HCT116 (cell line): Measurements from ENCODE around the gene DNALI1. TPM values are rescaled to one million over a fixed set of nuclear protein-coding genes. Genes with fewer than 3 reads are reported as not detected.
"Not testable (repeated sequence)": the region's sequence is repeated elsewhere in the genome, so short reads cannot be mapped to it uniquely, and the experiment has no call there.

Experiments
- ATAC-seq: fragments of 200-7000 bp; cut with Tn5 transposase; 2 replicates; pipeline ENCODE4 v1.9.1; 2020; ENCODE audit warnings: mild to moderate bottlenecking, moderate library complexity
- BruUV-seq: library from RNA; stranded (reverse); fragments of 400-500 nt; replicated peaks from 2 replicates; lab custom pipeline; 2021; lab: Mats Ljungman, UMichigan
- CTCF ChIA-PET: fragments of 300-600 bp; sonication (Branson Sonifier 250); formaldehyde crosslinking; loops from one replicate; lab custom pipeline; 2021; ENCODE audit warnings: antibody characterized with exemption; lab: Charles Lee
- POLR2A ChIA-PET: fragments of 300-600, 350-600 bp; sonication (Branson Sonifier 250); formaldehyde crosslinking; loops from one replicate; lab custom pipeline; 2021; ENCODE audit warnings: antibody characterized with exemption; lab: Charles Lee
- RAD21 ChIA-PET, 2 experiments: fragments of 300-600 bp; sonication (Branson Sonifier 250); formaldehyde crosslinking; loops; one replicate each; lab custom pipeline; 2023; ENCODE audit warnings: low total read pairs in 2 of 2; ENCODE audit not compliant: uncharacterized antibody in 2 of 2, unreplicated experiment in 2 of 2, low non-redundant PET in 1 of 2; lab: Charles Lee
- DNase-seq: peaks from one replicate; pipeline ENCODE4 v3.0.0-alpha.2; 2010; ENCODE audit warnings: low read depth, low spot score
- H2AFZ ChIP-seq: fragments of 200-600 bp; shearing (Covaris generic), sonication (generic); 2 replicates; pipeline ENCODE4 v1.6.1; 2017; ENCODE audit warnings: low read depth, mixed run types, mixed read lengths, antibody characterized with exemption, low read length; ENCODE audit not compliant: poor library complexity, severe bottlenecking
- H3K27ac ChIP-seq: 2 replicates; pipeline ENCODE4 v1.5.1; 2012; ENCODE audit warnings: low read depth, low read length
- H3K27me3 ChIP-seq: fragments of 200-600 bp; sonication (generic); 2 replicates; pipeline ENCODE4 v1.6.1; 2016; ENCODE audit warnings: mixed run types, low read length, mixed read lengths; ENCODE audit not compliant: insufficient read depth
- H3K36me3 ChIP-seq, 2 experiments: fragments of 200-500 bp in 1 of 2; fragments of 200-600 bp in 1 of 2; sonication (Bioruptor generic) in 1 of 2; sonication (generic) in 1 of 2; 2 replicates each; pipeline versions ENCODE4 v1.5.1 to v1.6.1; 2014 to 2016; ENCODE audit warnings: low read length in 2 of 2, inconsistent platforms in 1 of 2, mixed read lengths in 1 of 2, mixed run types in 1 of 2; ENCODE audit not compliant: insufficient read depth in 2 of 2, control insufficient read depth in 1 of 2
- H3K4me1 ChIP-seq, 2 experiments: fragments of 200-600 bp in 1 of 2; sonication (generic) in 1 of 2; 2 replicates each; pipeline versions ENCODE4 v1.5.1 to v1.6.1; 2012 to 2017; ENCODE audit warnings: low read length in 2 of 2, inconsistent platforms in 1 of 2, mild to moderate bottlenecking in 1 of 2, mixed read lengths in 1 of 2, mixed run types in 1 of 2, moderate library complexity in 1 of 2; ENCODE audit not compliant: insufficient read depth in 2 of 2, control insufficient read depth in 1 of 2
- H3K4me2 ChIP-seq: fragments of 200-600 bp; sonication (generic); 2 replicates; pipeline ENCODE4 v1.6.1; 2017; ENCODE audit warnings: mixed run types, low read length, mixed read lengths
- H3K4me3 ChIP-seq, 2 experiments: fragments of 200-600 bp in 1 of 2; sonication (generic) in 1 of 2; replicated peaks in 1 of 2; 2 replicates each; pipeline ENCODE4 v1.5.1; 2011 to 2016; ENCODE audit warnings: low read length in 2 of 2, control low read depth in 1 of 2, low read depth in 1 of 2, mild to moderate bottlenecking in 1 of 2, mixed read lengths in 1 of 2, mixed run types in 1 of 2
- H3K79me2 ChIP-seq: fragments of 200-600 bp; sonication (generic); 2 replicates; pipeline ENCODE4 v1.6.1; 2017; ENCODE audit warnings: mild to moderate bottlenecking, mixed run types, low read length, moderate library complexity, mixed read lengths; ENCODE audit not compliant: insufficient read depth
- H3K9ac ChIP-seq: fragments of 200-600 bp; sonication (generic); 2 replicates; pipeline ENCODE4 v1.6.1; 2016; ENCODE audit warnings: low read length, mixed read lengths
- H3K9me2 ChIP-seq: fragments of 200-600 bp; sonication (generic), shearing (Covaris generic); 2 replicates; pipeline ENCODE4 v1.6.1; 2017; ENCODE audit warnings: mixed run types, mild to moderate bottlenecking, moderate library complexity; ENCODE audit not compliant: insufficient read depth
- H3K9me3 ChIP-seq, 2 experiments: fragments of 200-500 bp in 1 of 2; fragments of 200-600 bp in 1 of 2; sonication (Bioruptor generic) in 1 of 2; sonication (generic) in 1 of 2; 2 replicates each; pipeline ENCODE4 v1.6.1; 2014 to 2017; ENCODE audit warnings: low read length in 2 of 2, mixed read lengths in 2 of 2, inconsistent platforms in 1 of 2, low read depth in 1 of 2, mild to moderate bottlenecking in 1 of 2, mixed run types in 1 of 2, moderate library complexity in 1 of 2; ENCODE audit not compliant: control insufficient read depth in 1 of 2, insufficient read depth in 1 of 2
- H4K20me1 ChIP-seq: fragments of 200-600 bp; sonication (generic), shearing (Covaris generic); 2 replicates; pipeline ENCODE4 v1.6.1; 2017; ENCODE audit warnings: mixed run types, mild to moderate bottlenecking, moderate library complexity; ENCODE audit not compliant: insufficient read depth
- EGR1 ChIP-seq: IDR thresholded peaks from 2 replicates; pipeline ENCODE4 v1.6.1; 2012; ENCODE audit warnings: low read depth
- POLR2A ChIP-seq: IDR thresholded peaks from 2 replicates; pipeline ENCODE4 v1.7.0; 2011; ENCODE audit warnings: borderline replicate concordance; ENCODE audit not compliant: insufficient read depth, insufficient read length; ENCODE audit errors: extremely low read depth
- REST ChIP-seq: IDR thresholded peaks from 2 replicates; pipeline ENCODE4 v1.6.1; 2012; ENCODE audit warnings: low read depth
- SP1 ChIP-seq: IDR thresholded peaks from 2 replicates; pipeline ENCODE4 v1.6.1; 2012; ENCODE audit warnings: low read depth
- SRF ChIP-seq: IDR thresholded peaks from 2 replicates; pipeline ENCODE4 v1.6.1; 2012; ENCODE audit warnings: low read depth
- intact Hi-C: fragments of 100-400 bp; cut with micrococcal nuclease; formaldehyde crosslinking; loops from 2 replicates; pipeline ENCODE4 v1.10.0; 2022
- total RNA-seq: library from RNA; stranded (reverse); gene quantifications from one replicate; pipeline ENCODE4 v1.2.1, GENCODE V29; 2021; ENCODE audit not compliant: unreplicated experiment
- TF ChIP-seq, protein P1 (sequence below): IDR thresholded peaks from 2 replicates; pipeline ENCODE4 v1.6.1; 2011; ENCODE audit warnings: mild to moderate bottlenecking, low read length, moderate library complexity; ENCODE audit not compliant: insufficient replicate concordance; ENCODE audit errors: extremely low read depth
- TF ChIP-seq, protein P2 (sequence below): IDR thresholded peaks from 2 replicates; pipeline ENCODE4 v1.6.1; 2012

The DNALI1 gene
- total RNA-seq, 1 experiment from 2014 or later, result 0.64 TPM

DNA sequence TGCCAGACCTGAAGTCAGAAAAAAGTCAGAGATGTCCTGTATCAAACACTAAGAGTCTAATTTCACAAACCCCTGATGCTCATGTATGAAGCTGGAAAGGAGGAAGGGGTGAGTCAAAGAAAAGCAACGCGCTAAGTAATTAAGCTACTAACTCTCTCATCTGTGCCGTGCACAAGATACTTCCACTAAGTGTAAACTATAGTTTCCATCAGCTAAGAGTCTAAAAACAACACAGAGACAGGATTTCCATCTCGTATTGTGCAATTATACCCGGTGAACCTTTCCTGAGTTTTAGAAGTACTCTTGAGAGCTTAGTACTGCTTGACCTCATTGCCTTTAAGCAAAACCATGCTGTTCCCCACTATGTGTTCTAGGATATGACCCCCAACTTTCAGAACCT lies 19.0 kb downstream of the DNALI1 start:
- Histone ChIP-seq H3K36me3 (peaks cover 69 to 72% of the 10 kb centered on the region in 2 experiments), H4K20me1 (no peaks in the 10 kb centered on the region), H3K27ac (no peak overlapping the region), H3K4me3 (no peak overlapping the region), H2AFZ (no peak overlapping the region), H3K4me1 (peaks cover 0 to 19% of the 10 kb centered on the region in 2 experiments; a peak in 3 of 4 replicates), H3K79me2 (peaks cover 32% of the 10 kb centered on the region), H3K4me2 (no peak overlapping the region), H3K9ac (no peak overlapping the region), H3K9me2 (no peaks in the 10 kb centered on the region), H3K9me3 (no peaks in the 10 kb centered on the region), H3K27me3 (no peaks in the 10 kb centered on the region)
- no peak for ATAC-seq
- no peak for TF ChIP-seq SP1
- no TSS peak for BruUV-seq
- RAD21 ChIA-PET, result no interaction called here
- CTCF ChIA-PET, result no interaction called here
- DNase-seq, result no peak
- intact Hi-C loops, result no loop called here
- POLR2A ChIA-PET, result no interaction called here

GRCh38 chr1:37584544-37584943 lies 27.8 kb downstream of the DNALI1 start:
- H2AFZ ChIP-seq, intact Hi-C loops, H3K9me2 ChIP-seq, ATAC-seq, H3K27ac ChIP-seq, H3K27me3 ChIP-seq, CTCF ChIA-PET, H3K4me1 ChIP-seq, H3K4me2 ChIP-seq, H3K9me3 ChIP-seq, H3K9ac ChIP-seq, BruUV-seq, POLR2A ChIA-PET, H3K4me3 ChIP-seq, DNase-seq, H4K20me1 ChIP-seq: not testable (repeated sequence)
- Histone ChIP-seq H3K79me2 (peaks cover 76% of the 10 kb centered on the region), H3K36me3 (peaks cover 70 to 75% of the 10 kb centered on the region in 2 experiments)
- RAD21 ChIA-PET, result interaction anchor here in 1 of 2 experiments (0.6 kb wide), 1 partner anchor 90 kb away, joined by 3 read pairs; no protein-coding TSS in a partner anchor

- BruUV-seq, result no TSS peak
- Histone ChIP-seq H3K9me3 (no peaks in the 10 kb centered on the region), H2AFZ (no peak overlapping the region), H3K9ac (no peak overlapping the region), H3K36me3 (peaks cover 65 to 77% of the 10 kb centered on the region in 2 experiments), H3K4me2 (no peak overlapping the region), H4K20me1 (no peaks in the 10 kb centered on the region; the same call in 1 of the 2 replicates), H3K4me1 (0 out of 4 replicates have a peak, but pooled peaks cover 0 to under 1% of the 10 kb centered on the region in 2 experiments), H3K9me2 (no peaks in the 10 kb centered on the region), H3K79me2 (peaks cover 86% of the 10 kb centered on the region), H3K4me3 (no peak overlapping the region), H3K27me3 (no peaks in the 10 kb centered on the region), H3K27ac (no peak overlapping the region)
- no peak for DNase-seq
- ChIA-PET POLR2A (no interaction called here), RAD21 (no interaction called here), CTCF (no interaction called here)
- no peak for ATAC-seq
- intact Hi-C loops, result no loop called here
- TF ChIP-seq, protein P1, sequence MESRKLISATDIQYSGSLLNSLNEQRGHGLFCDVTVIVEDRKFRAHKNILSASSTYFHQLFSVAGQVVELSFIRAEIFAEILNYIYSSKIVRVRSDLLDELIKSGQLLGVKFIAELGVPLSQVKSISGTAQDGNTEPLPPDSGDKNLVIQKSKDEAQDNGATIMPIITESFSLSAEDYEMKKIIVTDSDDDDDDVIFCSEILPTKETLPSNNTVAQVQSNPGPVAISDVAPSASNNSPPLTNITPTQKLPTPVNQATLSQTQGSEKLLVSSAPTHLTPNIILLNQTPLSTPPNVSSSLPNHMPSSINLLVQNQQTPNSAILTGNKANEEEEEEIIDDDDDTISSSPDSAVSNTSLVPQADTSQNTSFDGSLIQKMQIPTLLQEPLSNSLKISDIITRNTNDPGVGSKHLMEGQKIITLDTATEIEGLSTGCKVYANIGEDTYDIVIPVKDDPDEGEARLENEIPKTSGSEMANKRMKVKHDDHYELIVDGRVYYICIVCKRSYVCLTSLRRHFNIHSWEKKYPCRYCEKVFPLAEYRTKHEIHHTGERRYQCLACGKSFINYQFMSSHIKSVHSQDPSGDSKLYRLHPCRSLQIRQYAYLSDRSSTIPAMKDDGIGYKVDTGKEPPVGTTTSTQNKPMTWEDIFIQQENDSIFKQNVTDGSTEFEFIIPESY, result no peak
- TF ChIP-seq SRF, result no peak
- no peak for TF ChIP-seq EGR1
- no peak for TF ChIP-seq POLR2A
- TF ChIP-seq, protein P2, sequence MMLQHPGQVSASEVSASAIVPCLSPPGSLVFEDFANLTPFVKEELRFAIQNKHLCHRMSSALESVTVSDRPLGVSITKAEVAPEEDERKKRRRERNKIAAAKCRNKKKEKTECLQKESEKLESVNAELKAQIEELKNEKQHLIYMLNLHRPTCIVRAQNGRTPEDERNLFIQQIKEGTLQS, result no peak
- TF ChIP-seq REST, result no peak
These were observed 32.2 kb downstream of the DNALI1 start for GRCh38 chr1:37588939-37589338.
